GM21825 (cell line): Measurements from ENCODE around the gene C1orf35.
A peak's percentile ranks its signal among the peaks of the same experiment; 100 is the strongest.

Experiments used
- ATAC-seq: cut with Tn5 transposase; IDR thresholded peaks from one replicate; pipeline ENCODE4 v1.9.1; 2021; ENCODE audit warnings: mild to moderate bottlenecking, moderate library complexity; ENCODE audit not compliant: unreplicated experiment

Gene C1orf35

GRCh38 chr1:228102791-228103620 lies at the start of gene C1orf35:
C1orf35 (minus strand) TSS chr1:228103325; CDS start chr1:228103227, 98 bp downstream.
- ATAC-seq = peak; percentile 60

GRCh38 chr1:228152918-228153258 lies 49.8 kb upstream of the C1orf35 start:
- ATAC-seq = no peak

- no peak for ATAC-seq
These were observed 49.2 kb upstream of the C1orf35 start for GRCh38 chr1:228152097-228152917.

GRCh38 chr1:228151180-228151925 lies 48.2 kb upstream of the C1orf35 start:
- no peak for ATAC-seq

- ATAC-seq = no peak
These were observed 47.5 kb upstream of the C1orf35 start for GRCh38 chr1:228150461-228151179.

GRCh38 chr1:228150120-228150460 lies 47.0 kb upstream of the C1orf35 start:
- ATAC-seq = no peak

- ATAC-seq = no peak
These were observed 46.4 kb upstream of the C1orf35 start, which contains the start of gene GJC2 for GRCh38 chr1:228149406-228150119. GJC2 (plus strand) TSS chr1:228149930; CDS start chr1:228157759, 7,829 bp downstream.

- ATAC-seq = no peak
These were observed 45.8 kb upstream of the C1orf35 start for GRCh38 chr1:228148935-228149405.

GRCh38 chr1:228148196-228148861 lies 45.2 kb upstream of the C1orf35 start:
- ATAC-seq = no peak

- no peak for ATAC-seq
These were observed 44.6 kb upstream of the C1orf35 start for GRCh38 chr1:228147768-228148167.

GRCh38 chr1:228147151-228147693 lies 44.1 kb upstream of the C1orf35 start:
- no peak for ATAC-seq

GRCh38 chr1:228146417-228147150 lies 43.5 kb upstream of the C1orf35 start:
- ATAC-seq = no peak

GRCh38 chr1:228145463-228146416 lies 42.6 kb upstream of the C1orf35 start:
- no peak for ATAC-seq

GRCh38 chr1:228144993-228145343 lies 41.8 kb upstream of the C1orf35 start:
- no peak for ATAC-seq

GRCh38 chr1:228144193-228144992 lies 41.3 kb upstream of the C1orf35 start:
- ATAC-seq = no peak

GRCh38 chr1:228143480-228144192 lies 40.5 kb upstream of the C1orf35 start:
- no peak for ATAC-seq
